ENCODE results near the gene TESK1. TPM values are rescaled to one million over a fixed set of nuclear protein-coding genes. Genes with fewer than 3 reads are reported as not detected.

The TESK1 gene
- total and polyA plus RNA-seq, 2 experiments from 2014 or later: 6.8 to 10.7 TPM

- no peaks in the 10 kb centered on the region for H3K36me3 Mint-ChIP-seq (ENCODE audit: low read depth)
- Histone ChIP-seq H3K36me3 (ENCODE audit: insufficient read depth) (no peaks in the 10 kb centered on the region), H3K27ac (ENCODE audit: low read depth) (no peak overlapping the region), H4K20me1 (replicated peaks; ENCODE audit: insufficient read depth) (no peaks in the 10 kb centered on the region), H3K79me2 (replicated peaks; ENCODE audit: insufficient read depth) (no peaks in the 10 kb centered on the region), H3K9me2 (ENCODE audit: insufficient read depth) (no peaks in the 10 kb centered on the region), H3K27me3 (ENCODE audit: insufficient read depth) (peaks cover 33% of the 10 kb centered on the region), H3K4me3 (peak overlapping the region; percentile 85), H2AFZ (peak overlapping the region; percentile 100), H3F3A (replicated peaks; ENCODE audit: low read depth) (peaks cover 17% of the 10 kb centered on the region), H3K4me2 (peak overlapping the region; percentile 95), H3K4me1 (ENCODE audit: insufficient read depth) (peaks cover 14% of the 10 kb centered on the region)
- TF ChIP-seq CREB1 (CRISPR knock-in tag; IDR thresholded peaks at IDR 0.05; ENCODE audit: low read depth): no peak
- TF ChIP-seq ZNF331 (CRISPR knock-in tag; IDR thresholded peaks at IDR 0.05; ENCODE audit: low read depth): no peak
- TF ChIP-seq EZH2phosphoT487 (IDR thresholded peaks at IDR 0.05; ENCODE audit: unreplicated experiment): no peak
- no peak for TF ChIP-seq JUNB (IDR thresholded peaks at IDR 0.05; ENCODE audit: unreplicated experiment)
- no peak for TF ChIP-seq ZNF462 (CRISPR knock-in tag; IDR thresholded peaks at IDR 0.05)
- TF ChIP-seq ZNF114 (CRISPR knock-in tag; IDR thresholded peaks at IDR 0.05): no peak
- TF ChIP-seq, protein P1, sequence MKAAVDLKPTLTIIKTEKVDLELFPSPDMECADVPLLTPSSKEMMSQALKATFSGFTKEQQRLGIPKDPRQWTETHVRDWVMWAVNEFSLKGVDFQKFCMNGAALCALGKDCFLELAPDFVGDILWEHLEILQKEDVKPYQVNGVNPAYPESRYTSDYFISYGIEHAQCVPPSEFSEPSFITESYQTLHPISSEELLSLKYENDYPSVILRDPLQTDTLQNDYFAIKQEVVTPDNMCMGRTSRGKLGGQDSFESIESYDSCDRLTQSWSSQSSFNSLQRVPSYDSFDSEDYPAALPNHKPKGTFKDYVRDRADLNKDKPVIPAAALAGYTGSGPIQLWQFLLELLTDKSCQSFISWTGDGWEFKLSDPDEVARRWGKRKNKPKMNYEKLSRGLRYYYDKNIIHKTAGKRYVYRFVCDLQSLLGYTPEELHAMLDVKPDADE (IDR thresholded peaks at IDR 0.05): no peak
- no peak for TF ChIP-seq POLR2AphosphoS5 (IDR thresholded peaks at IDR 0.05; ENCODE audit: low read depth)
- TF ChIP-seq EZH2 (IDR thresholded peaks at IDR 0.05; ENCODE audit: low read depth, unreplicated experiment): no peak
- TF ChIP-seq, protein P2, sequence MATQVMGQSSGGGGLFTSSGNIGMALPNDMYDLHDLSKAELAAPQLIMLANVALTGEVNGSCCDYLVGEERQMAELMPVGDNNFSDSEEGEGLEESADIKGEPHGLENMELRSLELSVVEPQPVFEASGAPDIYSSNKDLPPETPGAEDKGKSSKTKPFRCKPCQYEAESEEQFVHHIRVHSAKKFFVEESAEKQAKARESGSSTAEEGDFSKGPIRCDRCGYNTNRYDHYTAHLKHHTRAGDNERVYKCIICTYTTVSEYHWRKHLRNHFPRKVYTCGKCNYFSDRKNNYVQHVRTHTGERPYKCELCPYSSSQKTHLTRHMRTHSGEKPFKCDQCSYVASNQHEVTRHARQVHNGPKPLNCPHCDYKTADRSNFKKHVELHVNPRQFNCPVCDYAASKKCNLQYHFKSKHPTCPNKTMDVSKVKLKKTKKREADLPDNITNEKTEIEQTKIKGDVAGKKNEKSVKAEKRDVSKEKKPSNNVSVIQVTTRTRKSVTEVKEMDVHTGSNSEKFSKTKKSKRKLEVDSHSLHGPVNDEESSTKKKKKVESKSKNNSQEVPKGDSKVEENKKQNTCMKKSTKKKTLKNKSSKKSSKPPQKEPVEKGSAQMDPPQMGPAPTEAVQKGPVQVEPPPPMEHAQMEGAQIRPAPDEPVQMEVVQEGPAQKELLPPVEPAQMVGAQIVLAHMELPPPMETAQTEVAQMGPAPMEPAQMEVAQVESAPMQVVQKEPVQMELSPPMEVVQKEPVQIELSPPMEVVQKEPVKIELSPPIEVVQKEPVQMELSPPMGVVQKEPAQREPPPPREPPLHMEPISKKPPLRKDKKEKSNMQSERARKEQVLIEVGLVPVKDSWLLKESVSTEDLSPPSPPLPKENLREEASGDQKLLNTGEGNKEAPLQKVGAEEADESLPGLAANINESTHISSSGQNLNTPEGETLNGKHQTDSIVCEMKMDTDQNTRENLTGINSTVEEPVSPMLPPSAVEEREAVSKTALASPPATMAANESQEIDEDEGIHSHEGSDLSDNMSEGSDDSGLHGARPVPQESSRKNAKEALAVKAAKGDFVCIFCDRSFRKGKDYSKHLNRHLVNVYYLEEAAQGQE (IDR thresholded peaks at IDR 0.05; ENCODE audit: unreplicated experiment): no peak
- no peak for TF ChIP-seq CTCF (conservative IDR thresholded peaks at IDR 0.05; ENCODE audit: low read depth in 2 of 2)
- no peak for TF ChIP-seq STAT1 (IDR thresholded peaks at IDR 0.05; ENCODE audit: unreplicated experiment)
- TF ChIP-seq NANOG (IDR thresholded peaks at IDR 0.05; ENCODE audit: borderline replicate concordance): no peak
- H3K4me1 Mint-ChIP-seq: peaks cover 14% of the 10 kb centered on the region
- no peak for ATAC-seq
- no peaks in the 10 kb centered on the region for H3K9me3 Mint-ChIP-seq
- no peak overlapping the region for H3K27ac Mint-ChIP-seq
- peak; percentile 26 for DNase-seq (ENCODE audit: low spot score)
- peaks cover 31% of the 10 kb centered on the region for H3K27me3 Mint-ChIP-seq (ENCODE audit: insufficient read depth, low read depth, poor library complexity)
- H3K4me3 Mint-ChIP-seq: peak overlapping the region; percentile 78
These were observed 12.5 kb downstream of the TESK1 start for GRCh38 chr9:35617548-35617947.
